Measurements from ENCODE around the gene SEL1L2. TPM values are rescaled to one million over a fixed set of nuclear protein-coding genes. Genes with fewer than 3 reads are reported as not detected.

The SEL1L2 gene
- total RNA-seq, 2 experiments from 2014 or later: not detected

- no peaks in the 10 kb centered on the region for H3K4me1 Mint-ChIP-seq (ENCODE audit: low read depth)
- ATAC-seq (ENCODE audit: poor library complexity) (no peak), DNase-seq (no peak)
- intact Hi-C loops (cut with DNase I, micrococcal nuclease): no loop called here
- H3K27ac ChIP-seq (ENCODE audit: low read depth in 1 of 2, low read length in 2 of 2): no peak overlapping the region
- peaks cover 46% of the 10 kb centered on the region for H3K36me3 ChIP-seq (ENCODE audit: insufficient read depth, low read length)
- ChIA-PET POLR2A (no interaction called here), CTCF (no interaction called here)
- H3K4me1 ChIP-seq (ENCODE audit: insufficient read depth, low read length): no peaks in the 10 kb centered on the region
- H3K27me3 ChIP-seq (ENCODE audit: control insufficient read depth in 1 of 2, insufficient read depth in 2 of 2, low read length in 2 of 2): no peaks in the 10 kb centered on the region
- H3K9me3 Mint-ChIP-seq: no peaks in the 10 kb centered on the region
- no peak overlapping the region for H3K4me3 ChIP-seq (ENCODE audit: low read length)
- peaks cover 50% of the 10 kb centered on the region for H3K36me3 Mint-ChIP-seq (ENCODE audit: low read depth)
- H3K9me3 ChIP-seq (ENCODE audit: control insufficient read depth in 1 of 2, insufficient read depth in 1 of 2, low read length in 2 of 2): no peaks in the 10 kb centered on the region
- TF ChIP-seq CTCF (IDR thresholded peaks at IDR 0.05): no peak
- H3K27me3 Mint-ChIP-seq: no peaks in the 10 kb centered on the region
- peak overlapping the region; percentile 39 for H3K27ac Mint-ChIP-seq
- no peak overlapping the region for H3K4me3 Mint-ChIP-seq
Measured at GRCh38 chr20:13817342-13817741, 173.1 kb downstream of the SEL1L2 start.

- intact Hi-C loops (cut with DNase I, micrococcal nuclease): no loop called here
- H3K27me3 Mint-ChIP-seq: no peaks in the 10 kb centered on the region
Measured at GRCh38 chr20:13816757-13817156, 173.7 kb downstream of the SEL1L2 start.

GRCh38 chr20:13814672-13815071 lies 175.7 kb downstream of the SEL1L2 start:
- DNase-seq (no peak), ATAC-seq (ENCODE audit: poor library complexity) (no peak)
- H3K4me1 Mint-ChIP-seq (ENCODE audit: low read depth): no peaks in the 10 kb centered on the region
- H3K9me3 Mint-ChIP-seq: no peaks in the 10 kb centered on the region
- ChIA-PET CTCF (no interaction called here), POLR2A (no interaction called here)
- H3K4me3 ChIP-seq (ENCODE audit: low read length): no peak overlapping the region
- H3K36me3 ChIP-seq (ENCODE audit: insufficient read depth, low read length): peaks cover 73% of the 10 kb centered on the region
- intact Hi-C loops (cut with DNase I, micrococcal nuclease): no loop called here
- no peak overlapping the region for H3K4me3 Mint-ChIP-seq
- H3K27me3 Mint-ChIP-seq: no peaks in the 10 kb centered on the region
- no peaks in the 10 kb centered on the region for H3K9me3 ChIP-seq (ENCODE audit: control insufficient read depth in 1 of 2, insufficient read depth in 1 of 2, low read length in 2 of 2)
- H3K36me3 Mint-ChIP-seq (ENCODE audit: low read depth): peaks cover 50% of the 10 kb centered on the region
- no peaks in the 10 kb centered on the region for H3K4me1 ChIP-seq (ENCODE audit: insufficient read depth, low read length)
- H3K27ac ChIP-seq (ENCODE audit: low read depth in 1 of 2, low read length in 2 of 2): no peak overlapping the region
- TF ChIP-seq CTCF (IDR thresholded peaks at IDR 0.05): no peak
- H3K27ac Mint-ChIP-seq: no peak overlapping the region
- no peaks in the 10 kb centered on the region for H3K27me3 ChIP-seq (ENCODE audit: control insufficient read depth in 1 of 2, insufficient read depth in 2 of 2, low read length in 2 of 2)

More at GRCh38 chr20:13816757-13817156, 173.7 kb downstream of the SEL1L2 start:
- H3K27ac ChIP-seq (ENCODE audit: low read depth in 1 of 2, low read length in 2 of 2): no peak overlapping the region
- POLR2A ChIA-PET: no interaction called here
- no peak overlapping the region for H3K4me3 ChIP-seq (ENCODE audit: low read length)
- no peaks in the 10 kb centered on the region for H3K27me3 ChIP-seq (ENCODE audit: control insufficient read depth in 1 of 2, insufficient read depth in 2 of 2, low read length in 2 of 2)
- peaks cover 50% of the 10 kb centered on the region for H3K36me3 Mint-ChIP-seq (ENCODE audit: low read depth)
- TF ChIP-seq CTCF (IDR thresholded peaks at IDR 0.05): no peak
- H3K9me3 ChIP-seq (ENCODE audit: control insufficient read depth in 1 of 2, insufficient read depth in 1 of 2, low read length in 2 of 2): no peaks in the 10 kb centered on the region
- CTCF ChIA-PET: no interaction called here
- no peak overlapping the region for H3K4me3 Mint-ChIP-seq
- ATAC-seq (ENCODE audit: poor library complexity) (no peak), DNase-seq (no peak)
- no peaks in the 10 kb centered on the region for H3K9me3 Mint-ChIP-seq
- peaks cover 52% of the 10 kb centered on the region for H3K36me3 ChIP-seq (ENCODE audit: insufficient read depth, low read length)
- H3K27ac Mint-ChIP-seq: no peak overlapping the region
- no peaks in the 10 kb centered on the region for H3K4me1 ChIP-seq (ENCODE audit: insufficient read depth, low read length)
- H3K4me1 Mint-ChIP-seq (ENCODE audit: low read depth): no peaks in the 10 kb centered on the region
